Measurements from ENCODE around the gene BCAS4.

- no peak for TF ChIP-seq CTCF (conservative IDR thresholded peaks at IDR 0.05)
- TF ChIP-seq ZFX (IDR thresholded peaks at IDR 0.05), result no peak
Observed at GRCh38 chr20:50886184-50886790, 91.4 kb downstream of the BCAS4 start.
